SK-N-DZ (cell line): Measurements from ENCODE around the gene AGBL4.

ENCODE experiments used
- DNase-seq: peaks from one replicate; pipeline ENCODE4 v3.0.0-alpha.2; 2015; ENCODE audit warnings: low spot score
- small RNA-seq, 2 experiments: library from RNA; depleted of rRNA; stranded (forward); fragments of <200 nt; gene quantifications; one replicate each; pipeline ENCODE3, GENCODE V24; 2014

The AGBL4 gene

DNA sequence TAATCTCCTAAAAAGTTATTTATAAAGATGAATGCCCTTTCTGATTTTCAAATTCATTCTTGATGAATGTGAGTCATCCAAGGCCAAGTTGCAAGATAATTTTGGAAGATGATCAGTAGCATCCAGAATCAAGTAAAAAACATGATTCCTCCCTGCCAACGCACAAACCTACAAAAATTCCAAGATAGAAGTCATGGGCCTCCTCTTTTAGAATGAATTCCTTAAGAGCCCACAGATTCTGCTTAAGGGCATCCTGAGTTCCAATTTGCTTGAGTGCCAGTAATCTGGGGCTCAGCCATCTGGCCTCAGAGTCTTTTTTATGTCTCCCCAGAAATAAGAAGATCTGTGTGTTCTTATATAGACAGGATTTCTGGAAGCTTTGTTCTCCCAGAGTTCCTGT lies 1528.6 kb downstream of the AGBL4 start:
- DNase-seq, result no peak

DNA sequence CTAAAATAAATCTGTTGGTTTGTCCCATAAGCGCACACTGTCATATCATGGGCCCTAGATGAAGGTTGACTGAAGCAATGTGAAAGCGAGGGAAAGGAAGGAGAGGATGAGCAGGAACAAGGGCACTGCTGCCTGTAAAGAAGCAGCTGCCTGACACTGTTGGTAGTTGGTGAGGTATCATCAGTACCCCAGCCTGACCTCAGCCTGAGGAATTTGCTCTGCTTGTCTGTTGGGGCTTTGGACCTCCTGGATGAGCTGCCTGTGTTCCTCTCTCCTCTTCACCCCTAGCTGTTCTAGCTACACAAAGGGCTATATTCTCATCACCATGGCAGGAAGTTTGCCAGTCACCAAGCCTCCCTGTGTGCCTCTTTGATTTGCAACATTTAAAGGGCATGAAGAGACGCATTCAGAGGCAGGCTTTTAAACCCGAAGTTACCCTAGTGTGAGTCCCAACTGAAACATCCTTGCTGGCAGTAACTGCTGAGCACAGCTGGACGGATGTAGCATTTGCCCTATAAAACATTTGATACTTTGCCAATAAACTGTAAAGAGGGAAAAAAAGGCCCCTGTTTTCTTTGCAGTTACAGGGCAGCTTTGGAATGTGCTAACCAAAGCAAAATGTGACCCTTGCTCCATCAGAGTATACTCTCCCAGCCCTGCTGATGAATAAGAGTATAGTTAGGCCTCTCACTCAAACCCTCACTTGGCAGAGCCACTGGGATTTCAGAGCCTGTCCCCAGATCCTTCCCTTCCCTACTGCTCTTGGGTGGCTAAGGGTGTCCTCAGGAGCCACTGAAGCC lies 1529.6 kb downstream of the AGBL4 start:
- no peak for DNase-seq

DNA sequence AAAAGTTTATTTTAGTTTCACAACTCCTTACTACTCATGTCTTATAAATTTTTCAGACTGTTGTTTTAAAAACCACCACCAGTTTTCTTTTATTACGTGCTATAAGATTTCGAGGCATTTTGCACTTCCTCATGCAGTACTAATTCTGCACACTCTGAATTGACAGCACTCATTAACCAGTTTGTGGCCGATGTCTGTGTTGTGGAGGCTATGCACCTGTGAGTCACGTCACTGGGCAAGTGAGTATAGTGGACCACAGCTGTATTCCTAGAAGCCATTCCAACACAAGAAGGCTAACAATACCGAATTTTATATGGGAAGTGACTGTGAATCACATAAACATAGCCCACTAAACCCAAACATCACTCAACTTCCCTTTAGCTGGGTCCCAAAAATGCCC lies 1530.7 kb downstream of the AGBL4 start:
- no peak for DNase-seq

- DNase-seq, result no peak
Measured at GRCh38 chr1:48492392-48492791, 1531.4 kb downstream of the AGBL4 start.

DNA sequence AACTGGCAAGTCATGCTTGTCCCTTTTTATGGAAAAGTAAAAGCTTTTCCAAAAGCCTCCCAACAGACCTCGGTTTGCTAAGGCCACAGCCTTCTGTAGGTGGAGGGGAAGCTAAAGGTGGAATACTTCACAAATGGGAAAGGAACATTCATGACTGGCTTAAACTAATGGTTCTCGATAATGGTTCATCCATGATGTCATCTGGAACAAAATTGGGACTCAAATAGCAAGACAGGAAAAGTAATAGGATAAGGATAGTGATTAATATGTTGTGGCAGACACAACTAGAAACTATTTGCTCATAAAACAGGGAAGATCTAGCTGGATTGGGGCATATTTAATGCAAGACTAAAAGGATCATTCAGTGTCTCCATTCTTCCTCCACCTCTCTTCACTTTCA lies 1535.0 kb downstream of the AGBL4 start:
- no peak for DNase-seq

Small RNA genes lying within 50 kb of the gene (small RNA-seq; reads per million reads assigned to genes)
- 0 reads per million in 2 experiments for gene AL390023.1
